AG04449 (cell line): ENCODE results near the gene DOHH.

ENCODE experiments used
- CTCF ChIA-PET: fragments of 350-600 bp; formaldehyde crosslinking; extraction: SDS; loops from one replicate; lab custom pipeline; 2021; ENCODE audit warnings: antibody characterized with exemption; lab: Yijun Ruan, JAX
- POLR2A ChIA-PET: fragments of 400-600, 350-600 bp; formaldehyde crosslinking; extraction: SDS; loops from one replicate; lab custom pipeline; 2020; ENCODE audit warnings: antibody characterized with exemption, inconsistent platforms; lab: Yijun Ruan, JAX
- DNase-seq: peaks from one replicate; pipeline ENCODE4 v3.0.0-alpha.2; 2010; ENCODE audit warnings: low read depth, low spot score
- H3K4me3 ChIP-seq: 2 replicates; pipeline ENCODE4 v1.5.1; 2011; ENCODE audit warnings: low read depth, mild to moderate bottlenecking, control low read depth, low read length
- CTCF ChIP-seq: IDR thresholded peaks from one replicate; pipeline ENCODE4 v1.5.1; 2011; ENCODE audit warnings: mild to moderate bottlenecking, moderate library complexity, low read length, control low read depth, inconsistent platforms; ENCODE audit not compliant: insufficient read depth; ENCODE audit errors: missing control alignments

Gene DOHH

DNA sequence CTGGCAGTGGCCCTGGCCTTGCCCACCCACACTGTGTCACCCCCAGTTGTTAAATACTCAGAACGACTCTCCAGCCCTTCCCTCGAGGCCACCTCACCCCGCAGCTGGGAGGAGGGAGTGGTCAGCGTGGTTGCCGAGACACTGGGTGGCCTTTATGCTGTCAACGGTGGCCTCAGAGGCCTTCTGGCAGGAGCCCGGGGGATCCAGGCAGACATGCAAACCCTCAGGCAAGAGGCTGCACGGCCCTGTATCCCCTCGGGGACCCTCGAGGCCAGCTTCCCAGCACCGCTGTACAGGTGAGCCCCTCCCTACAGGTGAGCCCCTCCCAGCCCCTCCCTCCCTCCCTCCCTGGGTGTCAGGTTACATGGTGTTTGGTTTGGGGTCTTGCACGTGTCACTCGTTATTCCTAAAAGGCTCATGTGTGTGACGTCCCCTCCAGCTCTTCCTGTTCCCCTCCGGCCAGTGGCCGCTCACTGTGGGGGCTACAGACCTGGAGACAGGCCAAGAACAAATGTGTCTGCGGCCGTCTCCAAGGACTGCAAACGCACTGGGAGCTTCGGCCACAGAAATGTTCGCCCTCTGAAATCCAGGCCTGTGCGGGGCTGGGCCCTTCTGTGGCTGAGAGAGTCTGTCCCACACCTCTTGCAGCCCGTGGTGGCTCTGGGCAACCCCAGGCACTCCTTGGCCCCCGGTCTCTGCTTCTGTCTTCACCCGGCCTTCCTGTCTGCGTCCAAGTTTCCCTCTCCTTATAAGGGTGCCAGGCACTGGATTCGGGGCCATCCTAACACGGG is 38.7 kb upstream of the DOHH start, which contains the start of gene TEKTIP1:
TSS of gene TEKTIP1 (plus strand) at position 210 of the 791 bp plus-strand sequence. CDS start at position 214, 4 bp downstream.
- POLR2A ChIA-PET = no interaction called here
- CTCF ChIA-PET = interaction anchor here (1.7 kb wide), 1 partner anchor 79 kb away, joined by 3 read pairs; no protein-coding TSS in a partner anchor
- no peak for DNase-seq
- no peak within 1 kb of the TSS for H3K4me3 ChIP-seq
- TF ChIP-seq CTCF = no peak

- ChIA-PET CTCF (interaction anchor here (1.7 kb wide), 1 partner anchor 80 kb away, joined by 3 read pairs; no protein-coding TSS in a partner anchor), POLR2A (no interaction called here)
- no peak overlapping the region for H3K4me3 ChIP-seq
- no peak for DNase-seq
- no peak for TF ChIP-seq CTCF
Measured at GRCh38 chr19:3538258-3538929, 37.9 kb upstream of the DOHH start.

DNA sequence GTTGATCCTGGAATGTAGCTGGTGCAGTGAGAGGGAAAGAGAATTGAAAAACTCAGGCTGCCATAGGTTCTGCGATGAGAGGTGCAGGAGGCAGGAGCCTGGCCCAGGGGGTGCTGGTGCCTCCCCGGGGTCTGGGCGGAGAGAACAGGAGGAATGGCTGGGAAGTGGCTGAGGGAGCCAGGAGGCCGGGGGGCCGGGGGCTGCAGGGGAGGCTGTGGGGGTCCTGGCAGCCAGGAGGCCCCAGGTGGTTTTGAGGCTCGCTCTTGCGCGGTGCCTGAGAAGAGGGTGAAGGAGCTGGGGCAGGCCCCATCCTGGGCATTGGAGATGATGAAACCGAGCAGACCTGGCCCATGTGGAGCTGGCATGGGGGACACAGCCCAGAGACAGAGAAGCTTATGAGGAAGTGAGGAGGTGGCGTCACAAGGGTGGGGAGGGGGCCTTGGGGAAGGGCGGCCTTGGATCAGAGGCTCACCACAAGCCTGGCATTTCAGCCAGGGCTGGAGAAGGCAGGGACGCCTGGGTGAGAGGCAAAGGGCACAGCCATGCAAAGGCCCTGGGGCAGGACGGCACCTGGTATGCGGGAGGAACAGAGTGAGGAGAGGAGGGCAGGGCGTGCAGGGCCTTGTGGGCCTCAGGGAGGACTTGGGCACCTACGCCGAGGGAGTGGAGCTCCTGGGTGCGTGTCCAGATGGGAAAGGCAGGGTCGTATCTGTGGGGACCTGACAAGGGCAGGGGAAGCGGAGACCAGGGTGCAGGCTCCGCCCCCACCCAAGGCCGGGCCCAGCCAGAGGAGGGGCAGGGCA is 37.2 kb upstream of the DOHH start:
- POLR2A ChIA-PET = no interaction called here
- DNase-seq = no peak
- TF ChIP-seq CTCF = no peak
- no peak overlapping the region for H3K4me3 ChIP-seq
- CTCF ChIA-PET = interaction anchor here (1.7 to 2.7 kb wide), 2 partner anchors 8 to 81 kb away, joined by 3 to 22 read pairs; no protein-coding TSS in a partner anchor

DNA sequence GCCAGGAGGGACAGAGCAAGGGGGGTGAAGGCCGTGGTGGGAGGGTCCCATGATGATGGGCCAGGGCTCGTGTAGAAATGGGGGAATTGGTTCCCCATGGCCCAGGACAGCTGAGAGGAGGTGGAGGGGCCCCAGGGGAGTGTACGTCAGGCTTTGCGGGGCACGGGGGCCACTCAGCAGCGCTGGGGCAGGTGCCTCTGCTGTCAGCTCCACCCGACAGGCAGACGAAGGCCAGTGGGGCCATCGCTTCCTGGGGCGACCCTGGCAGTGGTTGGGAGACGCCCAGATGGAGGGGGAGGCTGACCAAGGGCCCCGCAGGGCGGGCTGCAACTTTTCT is 36.6 kb upstream of the DOHH start:
- POLR2A ChIA-PET = no interaction called here
- CTCF ChIA-PET = interaction anchor here (2.7 kb wide), 1 partner anchor 9 kb away, joined by 22 read pairs; no protein-coding TSS in a partner anchor
- H3K4me3 ChIP-seq = no peak overlapping the region
- DNase-seq = no peak
- no peak for TF ChIP-seq CTCF

GRCh38 chr19:3536429-3537100 is 36.1 kb upstream of the DOHH start:
- ChIA-PET POLR2A (no interaction called here), CTCF (interaction anchor here (1.0 to 2.7 kb wide), 2 partner anchors 9 to 12 kb away, joined by 3 to 22 read pairs; no protein-coding TSS in a partner anchor)
- no peak overlapping the region for H3K4me3 ChIP-seq
- DNase-seq = no peak
- no peak for TF ChIP-seq CTCF
